ENCODE measurements around the gene SIL1. TPM values are rescaled to one million over a fixed set of nuclear protein-coding genes. Genes with fewer than 3 reads are reported as not detected.

SIL1 gene
- total and polyA plus RNA-seq, 9 of the 15 experiments (the other 6 are each of a cell fraction or from before 2014, with no cell fraction given) = 1.3 to 30.5 (median 18.1) TPM

- peaks cover 2% of the 10 kb centered on the region for H3K9me1 ChIP-seq (ENCODE audit: control insufficient read depth, insufficient read depth, low read length)
- H3K27me3 ChIP-seq (ENCODE audit: control insufficient read depth in 2 of 2, insufficient read depth in 2 of 2, low read length in 2 of 2) = no peaks in the 10 kb centered on the region
- no peak overlapping the region for H3K27ac ChIP-seq (ENCODE audit: extremely low read depth, low read depth, low read length)
- intact Hi-C loops (cut with micrococcal nuclease) (no loop called here), in situ Hi-C loops (cut with MboI) (no loop called here)
- ATAC-seq = no peak; the same call in 2 of the 3 replicates
- CTCF ChIA-PET (ENCODE audit: low intra/inter-chr PET ratio) = no interaction called here
- H3K9me3 ChIP-seq (replicated peaks; ENCODE audit: control insufficient read depth, insufficient read depth, low read depth, low read length) = no peaks in the 10 kb centered on the region
- no peaks in the 10 kb centered on the region for H3K79me2 ChIP-seq (ENCODE audit: control insufficient read depth, insufficient read depth, low read length)
- H3K4me1 ChIP-seq (replicated peaks in 1 of 2; ENCODE audit: control insufficient read depth in 2 of 2, insufficient read depth in 2 of 2, low read length in 2 of 2) = peaks cover 0 to 22% of the 10 kb centered on the region in 2 experiments; a peak in 1 of 5 replicates
- POLR2A ChIA-PET = interaction anchor here (0.5 to 2.0 kb wide), 4 partner anchors 10 to 403 kb away, joined by 3 to 5 read pairs (median 4); partner anchors contain the start of gene ETF1
- TF ChIP-seq RFX1 (IDR thresholded peaks at IDR 0.05) (peak; percentile 80; the same call in 1 of the 2 replicates), CTCF (IDR thresholded peaks at IDR 0.05 in 2 of 3, conservative IDR thresholded peaks at IDR 0.05 in 1 of 3; ENCODE audit: insufficient read depth in 2 of 3, low read depth in 1 of 3, low read length in 3 of 3) (peak in 2 of 3 experiments; percentile 19 to 27; a peak in 1 of 6 replicates), RBM22 (IDR thresholded peaks at IDR 0.05; ENCODE audit: low read depth, low read length, poor library complexity, severe bottlenecking) (peak; percentile 67), POLR2G (IDR thresholded peaks at IDR 0.05; ENCODE audit: low read depth, low read length) (no peak), ARID4B (CRISPR knock-in tag; IDR thresholded peaks at IDR 0.05) (no peak)
- no TSS peak for BruUV-seq (replicated peaks)
- no peak overlapping the region for H3K9ac ChIP-seq (ENCODE audit: insufficient read depth in 1 of 2, low read depth in 2 of 2, low read length in 2 of 2)
- no peak overlapping the region for H3K4me2 ChIP-seq (ENCODE audit: insufficient read depth, low read length)
- H3K36me3 ChIP-seq (ENCODE audit: control insufficient read depth, insufficient read depth, low read length) = peaks cover 4% of the 10 kb centered on the region; the same call in 2 of the 3 replicates
- H2AFZ ChIP-seq (ENCODE audit: low read depth, low read length) = no peak overlapping the region
- no peaks in the 10 kb centered on the region for H4K20me1 ChIP-seq (replicated peaks; ENCODE audit: control insufficient read depth, insufficient read depth, low read length)
- no peak for DNase-seq (ENCODE audit: extremely low read depth in 1 of 4, low spot score in 3 of 4)
- no peak overlapping the region for H3K4me3 ChIP-seq
- WGBS (ENCODE audit: insufficient coverage, low coverage, missing lambda C conversion rate) = 73% methylated on average over 23 of the region's 23 CpGs
- no peak for FAIRE-seq
These were observed 252.5 kb downstream of the SIL1 start for GRCh38 chr5:138945421-138946240.
